B cell (primary cell): Measurements from ENCODE around the gene CIT. TPM values are rescaled to one million over a fixed set of nuclear protein-coding genes. Genes with fewer than 3 reads are reported as not detected.

Experiments used
- ATAC-seq: fragments of 200-7000 bp; cut with Tn5 transposase; one replicate; pipeline ENCODE4 v1.10.0; 2021; ENCODE audit warnings: low read depth, mild to moderate bottlenecking, moderate number of reproducible peaks, moderate library complexity
- CTCF ChIA-PET: fragments of 350-600 bp; sonication (Branson Sonifier 250); formaldehyde crosslinking; loops from one replicate; lab custom pipeline; 2021; ENCODE audit warnings: antibody characterized with exemption, inconsistent platforms; lab: Charles Lee
- POLR2A ChIA-PET: fragments of 350-600 bp; sonication (Branson Sonifier 250); formaldehyde crosslinking; loops from one replicate; lab custom pipeline; 2021; ENCODE audit warnings: antibody characterized with exemption; lab: Charles Lee
- DNase-seq: peaks from one replicate; pipeline ENCODE4 v3.0.0; 2013
- H2AFZ ChIP-seq: 2 replicates; pipeline ENCODE4 v1.6.1; 2012; ENCODE audit warnings: mild to moderate bottlenecking, low read depth, low read length; ENCODE audit not compliant: insufficient read depth, poor library complexity, severe bottlenecking
- H3K27ac ChIP-seq, 2 donors: 1 replicate in 1 of 2; 2 replicates in 1 of 2; pipeline ENCODE4 v1.5.1; 2012 to 2013; ENCODE audit warnings: low read length in 2 of 2, mild to moderate bottlenecking in 2 of 2, moderate library complexity in 1 of 2
- H3K27me3 ChIP-seq, 4 experiments: fragments of 200-600 bp in 1 of 4; sonication (generic) in 1 of 4; replicated peaks in 1 of 4; 1 replicate in 2 of 4; 2 replicates in 2 of 4; pipeline versions ENCODE4 v1.6.1 to v1.7.0; 2013 to 2016; ENCODE audit warnings: low read length in 3 of 4, mild to moderate bottlenecking in 2 of 4, mixed read lengths in 1 of 4, moderate library complexity in 1 of 4; ENCODE audit not compliant: insufficient read depth in 4 of 4, control insufficient read depth in 3 of 4; ENCODE audit errors: control extremely low read depth in 1 of 4
- H3K36me3 ChIP-seq, 2 experiments: replicated peaks in 1 of 2; 1 replicate in 1 of 2; 2 replicates in 1 of 2; pipeline versions ENCODE4 v1.6.1 to v1.7.1; 2013; ENCODE audit warnings: low read length in 1 of 2; ENCODE audit not compliant: insufficient read depth in 2 of 2, control insufficient read depth in 1 of 2; ENCODE audit errors: control extremely low read depth in 1 of 2, extremely low read depth in 1 of 2
- H3K4me1 ChIP-seq, 2 donors: fragments of 200-600 bp in 1 of 2; sonication (generic) in 1 of 2; 1 replicate in 1 of 2; 2 replicates in 1 of 2; pipeline versions ENCODE4 v1.5.1 to v1.6.1; 2013 to 2017; ENCODE audit warnings: low read length in 2 of 2; ENCODE audit not compliant: control insufficient read depth in 2 of 2, insufficient read depth in 2 of 2
- H3K4me2 ChIP-seq: replicated peaks from 2 replicates; pipeline ENCODE3; 2012; ENCODE audit warnings: mild to moderate bottlenecking, low read depth, low read length; ENCODE audit not compliant: poor library complexity, severe bottlenecking
- H3K4me3 ChIP-seq, 5 experiments: fragments of 200-600 bp in 1 of 5; sonication (generic) in 1 of 5; 1 replicate in 3 of 5; 2 replicates in 2 of 5; pipeline versions ENCODE4 v1.5.1 to v1.7.0; 2011 to 2016; ENCODE audit warnings: low read length in 4 of 5, mild to moderate bottlenecking in 4 of 5, low read depth in 2 of 5, control low read depth in 1 of 5, moderate library complexity in 1 of 5; ENCODE audit not compliant: insufficient read depth in 1 of 5; ENCODE audit errors: control extremely low read depth in 1 of 5, extremely low read depth in 1 of 5
- H3K79me2 ChIP-seq: fragments of 200-600 bp; sonication (generic); one replicate; pipeline ENCODE4 v1.6.0; 2016; ENCODE audit warnings: low read length; ENCODE audit not compliant: control insufficient read depth, insufficient read depth
- H3K9ac ChIP-seq: fragments of 200-600 bp; sonication (generic); 2 replicates; pipeline ENCODE4 v1.6.1; 2017; ENCODE audit warnings: mild to moderate bottlenecking, low read length, moderate library complexity
- H3K9me3 ChIP-seq, 3 donors: one replicate each; pipeline versions ENCODE4 v1.6.1 to v1.7.1; 2013; ENCODE audit warnings: low read length in 2 of 3; ENCODE audit not compliant: control insufficient read depth in 2 of 3, insufficient read depth in 1 of 3; ENCODE audit errors: control extremely low read depth in 1 of 3
- H4K20me1 ChIP-seq: 2 replicates; pipeline ENCODE4 v1.6.0; 2012; ENCODE audit warnings: mild to moderate bottlenecking, low read length; ENCODE audit not compliant: insufficient read depth, control insufficient read depth, poor library complexity, severe bottlenecking
- H3K27ac Mint-ChIP-seq: one replicate; pipeline ENCODE4 v1.8.0; 2021; ENCODE audit warnings: mixed read lengths
- H3K27me3 Mint-ChIP-seq: one replicate; pipeline ENCODE4 v1.8.0; 2021; ENCODE audit warnings: mixed read lengths
- H3K4me1 Mint-ChIP-seq: one replicate; pipeline ENCODE4 v1.8.0; 2021; ENCODE audit warnings: mixed read lengths
- H3K4me3 Mint-ChIP-seq: one replicate; pipeline ENCODE4 v1.8.0; 2021; ENCODE audit warnings: mixed read lengths
- H3K9me3 Mint-ChIP-seq: one replicate; pipeline ENCODE4 v1.8.0; 2022; ENCODE audit warnings: mixed read lengths; ENCODE audit not compliant: insufficient read depth
- EZH2 ChIP-seq: IDR thresholded peaks from 2 replicates; pipeline ENCODE4 v1.6.1; 2012; ENCODE audit warnings: borderline replicate concordance, low read depth, mild to moderate bottlenecking, moderate library complexity, low read length; ENCODE audit not compliant: insufficient read depth, poor library complexity, severe bottlenecking
- WGBS: methylation state at CpG from one replicate; pipeline ENCODE4 v1.1.5; 2013; ENCODE audit warnings: missing lambda C conversion rate; ENCODE audit not compliant: insufficient coverage; 5-methylcytosine and 5-hydroxymethylcytosine counted together
- intact Hi-C: fragments of 100-400 bp; cut with micrococcal nuclease; formaldehyde crosslinking; loops from one replicate; pipeline ENCODE4 v1.10.0; 2022
- polyA plus RNA-seq: library from polyadenylated mRNA; depleted of rRNA; stranded (reverse); fragments of >200 nt; gene quantifications from 2 replicates; pipeline ENCODE4 v1.2.3, GENCODE V29; 2012
- total RNA-seq, 2 donors: library from RNA; stranded (reverse); fragments of 120-200 nt in 1 of 2; gene quantifications; 1 replicate in 1 of 2; 2 replicates in 1 of 2; pipeline versions ENCODE4 v1.2.3 to v1.2.4, GENCODE V29; 2013 to 2022
- TF ChIP-seq, protein P1 (sequence below): fragments of 200-600 bp; IDR thresholded peaks from one replicate; pipeline ENCODE4 v1.8.0; 2022; ENCODE audit warnings: antibody characterized with exemption, mild to moderate bottlenecking

Gene CIT
- total and polyA plus RNA-seq, 2 donors (not counting 1 experiment from before 2014, with no cell fraction given), result 1.4 to 6.1 TPM

DNA sequence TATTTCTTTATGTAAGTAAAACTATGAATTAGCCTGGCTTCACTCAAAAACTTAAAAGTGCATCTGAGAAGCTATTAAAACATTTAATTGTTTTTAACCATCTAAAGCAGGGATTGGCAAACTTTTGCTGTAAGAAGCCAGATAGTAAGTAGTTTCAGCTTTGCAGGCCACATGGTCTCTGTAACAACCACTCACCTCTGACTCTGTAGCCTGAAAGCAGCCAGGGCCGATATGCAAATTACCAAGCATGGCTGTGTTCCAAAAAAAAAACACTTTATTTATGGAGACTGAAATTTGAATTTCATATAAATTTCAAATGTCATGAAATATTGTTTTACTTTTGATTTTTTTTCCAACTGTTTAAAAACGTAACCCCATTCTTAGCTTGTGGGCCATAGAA is 95.3 kb downstream of the CIT start:
- H3K27me3 ChIP-seq, result no peaks in the 10 kb centered on the region
- CTCF ChIA-PET, result interaction anchor here (1.2 to 1.6 kb wide), 5 partner anchors 20 to 1376 kb away, joined by 3 read pairs; no protein-coding TSS in a partner anchor
- POLR2A ChIA-PET, result no interaction called here
- no peak overlapping the region for H3K4me2 ChIP-seq
- H2AFZ ChIP-seq, result no peak overlapping the region
- no peak overlapping the region for H3K27ac Mint-ChIP-seq
- TF ChIP-seq, protein P1, sequence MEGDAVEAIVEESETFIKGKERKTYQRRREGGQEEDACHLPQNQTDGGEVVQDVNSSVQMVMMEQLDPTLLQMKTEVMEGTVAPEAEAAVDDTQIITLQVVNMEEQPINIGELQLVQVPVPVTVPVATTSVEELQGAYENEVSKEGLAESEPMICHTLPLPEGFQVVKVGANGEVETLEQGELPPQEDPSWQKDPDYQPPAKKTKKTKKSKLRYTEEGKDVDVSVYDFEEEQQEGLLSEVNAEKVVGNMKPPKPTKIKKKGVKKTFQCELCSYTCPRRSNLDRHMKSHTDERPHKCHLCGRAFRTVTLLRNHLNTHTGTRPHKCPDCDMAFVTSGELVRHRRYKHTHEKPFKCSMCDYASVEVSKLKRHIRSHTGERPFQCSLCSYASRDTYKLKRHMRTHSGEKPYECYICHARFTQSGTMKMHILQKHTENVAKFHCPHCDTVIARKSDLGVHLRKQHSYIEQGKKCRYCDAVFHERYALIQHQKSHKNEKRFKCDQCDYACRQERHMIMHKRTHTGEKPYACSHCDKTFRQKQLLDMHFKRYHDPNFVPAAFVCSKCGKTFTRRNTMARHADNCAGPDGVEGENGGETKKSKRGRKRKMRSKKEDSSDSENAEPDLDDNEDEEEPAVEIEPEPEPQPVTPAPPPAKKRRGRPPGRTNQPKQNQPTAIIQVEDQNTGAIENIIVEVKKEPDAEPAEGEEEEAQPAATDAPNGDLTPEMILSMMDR, result no peak
- no peak for TF ChIP-seq EZH2
- H3K79me2 ChIP-seq, result no peaks in the 10 kb centered on the region
- WGBS, result no CpG with 5 or more reads among the region's 2 CpGs
- intact Hi-C loops, result no loop called here
- H4K20me1 ChIP-seq, result no peaks in the 10 kb centered on the region
- no peaks in the 10 kb centered on the region for H3K27me3 Mint-ChIP-seq
- peaks cover 2% of the 10 kb centered on the region for H3K4me1 Mint-ChIP-seq
- ATAC-seq, result no peak
- no peaks in the 10 kb centered on the region for H3K4me1 ChIP-seq
- H3K27ac ChIP-seq, result no peak overlapping the region
- no peaks in the 10 kb centered on the region for H3K36me3 ChIP-seq
- no peak overlapping the region for H3K4me3 ChIP-seq
- no peaks in the 10 kb centered on the region for H3K9me3 Mint-ChIP-seq
- H3K9me3 ChIP-seq, result peaks cover 0 to 5% (median 0%) of the 10 kb centered on the region in 3 donors
- no peak overlapping the region for H3K9ac ChIP-seq
- no peak for DNase-seq
- no peak overlapping the region for H3K4me3 Mint-ChIP-seq

DNA sequence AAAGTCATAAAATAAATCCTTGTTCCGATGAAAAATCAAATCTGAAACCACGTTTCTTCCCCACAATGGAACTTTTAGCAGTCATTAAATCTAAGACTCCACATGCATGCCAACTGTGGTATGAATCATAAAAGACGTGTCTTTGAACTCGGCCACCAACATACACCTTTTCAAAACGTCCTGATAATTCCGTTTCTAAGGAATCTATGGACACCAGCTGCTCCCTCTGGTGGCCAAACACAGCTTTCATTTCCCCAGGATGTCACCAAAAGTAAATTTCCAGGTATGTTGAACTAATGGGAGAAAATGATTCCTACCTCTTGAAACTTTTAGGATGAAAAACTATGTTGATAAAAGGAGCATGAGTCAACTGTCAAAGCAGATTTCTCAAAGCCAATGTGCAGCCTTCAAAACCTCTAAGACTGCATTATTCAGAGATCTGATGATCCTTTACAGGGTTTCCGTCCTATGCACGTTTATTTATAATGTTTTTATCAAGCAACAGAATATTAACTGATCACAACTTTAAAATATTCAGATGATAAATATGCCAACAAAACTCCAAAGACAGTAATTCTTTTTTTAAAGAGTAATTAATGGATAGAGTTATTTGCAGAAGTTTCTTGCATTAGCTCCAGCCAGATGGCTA is 96.2 kb downstream of the CIT start:
- H3K4me1 ChIP-seq, result no peaks in the 10 kb centered on the region
- no peaks in the 10 kb centered on the region for H3K79me2 ChIP-seq
- TF ChIP-seq, protein P1, result peak; percentile 56
- no peak for TF ChIP-seq EZH2
- H2AFZ ChIP-seq, result no peak overlapping the region
- ChIA-PET CTCF (interaction anchor here (1.2 to 1.6 kb wide), 4 partner anchors 19 to 1375 kb away, joined by 3 to 4 read pairs (median 3); no protein-coding TSS in a partner anchor), POLR2A (no interaction called here)
- intact Hi-C loops, result no loop called here
- H3K4me3 Mint-ChIP-seq, result no peak overlapping the region
- H3K27me3 ChIP-seq, result no peaks in the 10 kb centered on the region
- H3K36me3 ChIP-seq, result no peaks in the 10 kb centered on the region
- no peak overlapping the region for H3K4me3 ChIP-seq
- no peaks in the 10 kb centered on the region for H3K9me3 Mint-ChIP-seq
- peaks cover 0 to 5% (median 0%) of the 10 kb centered on the region in 3 donors for H3K9me3 ChIP-seq
- DNase-seq, result peak; percentile 12
- H3K27ac Mint-ChIP-seq, result no peak overlapping the region
- H3K27ac ChIP-seq, result no peak overlapping the region
- 81% methylated on average over 6 of the region's 8 CpGs for WGBS
- ATAC-seq, result no peak
- peaks cover 2% of the 10 kb centered on the region for H3K4me1 Mint-ChIP-seq
- no peak overlapping the region for H3K4me2 ChIP-seq
- no peaks in the 10 kb centered on the region for H4K20me1 ChIP-seq
- H3K9ac ChIP-seq, result no peak overlapping the region
- no peaks in the 10 kb centered on the region for H3K27me3 Mint-ChIP-seq
